GM13976 (cell line): ENCODE measurements around the gene ECHDC1.

ENCODE experiments used
- DNase-seq: peaks from one replicate; pipeline ENCODE4 v3.0.0; 2012; ENCODE audit warnings: low spot score
- CTCF ChIP-seq: IDR thresholded peaks from 2 replicates; pipeline ENCODE4 v1.5.1; 2012; ENCODE audit warnings: borderline replicate concordance, mild to moderate bottlenecking; ENCODE audit not compliant: insufficient read depth; ENCODE audit errors: extremely low read depth, missing control alignments, control extremely low read depth
- in situ Hi-C: fragments of 300-500 bp; cut with MboI; formaldehyde crosslinking; loops from one replicate; pipeline ENCODE4 v1.12.0; 2022; ENCODE audit warnings: low sequenced_read_pairs, mixed read lengths, inconsistent platforms; ENCODE audit not compliant: unreplicated experiment

ECHDC1 gene

GRCh38 chr6:127289934-127290333 lies 53.5 kb downstream of the ECHDC1 start:
- no peak for DNase-seq
- no peak for TF ChIP-seq CTCF
- in situ Hi-C loops = no loop called here

GRCh38 chr6:127288705-127289104 lies 54.7 kb downstream of the ECHDC1 start:
- in situ Hi-C loops = no loop called here
- DNase-seq = no peak
- no peak for TF ChIP-seq CTCF

GRCh38 chr6:127282184-127282583 lies 61.2 kb downstream of the ECHDC1 start:
- in situ Hi-C loops = no loop called here
- TF ChIP-seq CTCF = no peak
- no peak for DNase-seq

GRCh38 chr6:127279815-127280214 lies 63.6 kb downstream of the ECHDC1 start:
- TF ChIP-seq CTCF = no peak
- in situ Hi-C loops = no loop called here
- no peak for DNase-seq

- DNase-seq = no peak
- TF ChIP-seq CTCF = no peak
- in situ Hi-C loops = no loop called here
These were observed 65.2 kb downstream of the ECHDC1 start for GRCh38 chr6:127277878-127278843.

- in situ Hi-C loops = no loop called here
- DNase-seq = no peak
- TF ChIP-seq CTCF = no peak
These were observed 67.1 kb downstream of the ECHDC1 start for GRCh38 chr6:127276331-127276730.
